HCT116 (cell line): Measurements from ENCODE around the gene PIK3R1. TPM values are rescaled to one million over a fixed set of nuclear protein-coding genes. Genes with fewer than 3 reads are reported as not detected.

Experiments
- ATAC-seq: fragments of 200-7000 bp; cut with Tn5 transposase; 2 replicates; pipeline ENCODE4 v1.9.1; 2020; ENCODE audit warnings: mild to moderate bottlenecking, moderate library complexity
- BruUV-seq: library from RNA; stranded (reverse); fragments of 400-500 nt; replicated peaks from 2 replicates; lab custom pipeline; 2021; lab: Mats Ljungman, UMichigan
- CTCF ChIA-PET: fragments of 300-600 bp; sonication (Branson Sonifier 250); formaldehyde crosslinking; loops from one replicate; lab custom pipeline; 2021; ENCODE audit warnings: antibody characterized with exemption; lab: Charles Lee
- POLR2A ChIA-PET: fragments of 300-600, 350-600 bp; sonication (Branson Sonifier 250); formaldehyde crosslinking; loops from one replicate; lab custom pipeline; 2021; ENCODE audit warnings: antibody characterized with exemption; lab: Charles Lee
- RAD21 ChIA-PET, 2 experiments: fragments of 300-600 bp; sonication (Branson Sonifier 250); formaldehyde crosslinking; loops; one replicate each; lab custom pipeline; 2023; ENCODE audit warnings: low total read pairs in 2 of 2; ENCODE audit not compliant: uncharacterized antibody in 2 of 2, unreplicated experiment in 2 of 2, low non-redundant PET in 1 of 2; lab: Charles Lee
- DNase-seq: peaks from one replicate; pipeline ENCODE4 v3.0.0-alpha.2; 2010; ENCODE audit warnings: low read depth, low spot score
- H2AFZ ChIP-seq: fragments of 200-600 bp; shearing (Covaris generic), sonication (generic); 2 replicates; pipeline ENCODE4 v1.6.1; 2017; ENCODE audit warnings: low read depth, mixed run types, mixed read lengths, antibody characterized with exemption, low read length; ENCODE audit not compliant: poor library complexity, severe bottlenecking
- H3K27ac ChIP-seq: 2 replicates; pipeline ENCODE4 v1.5.1; 2012; ENCODE audit warnings: low read depth, low read length
- H3K27me3 ChIP-seq: fragments of 200-600 bp; sonication (generic); 2 replicates; pipeline ENCODE4 v1.6.1; 2016; ENCODE audit warnings: mixed run types, low read length, mixed read lengths; ENCODE audit not compliant: insufficient read depth
- H3K36me3 ChIP-seq, 2 experiments: fragments of 200-500 bp in 1 of 2; fragments of 200-600 bp in 1 of 2; sonication (Bioruptor generic) in 1 of 2; sonication (generic) in 1 of 2; 2 replicates each; pipeline versions ENCODE4 v1.5.1 to v1.6.1; 2014 to 2016; ENCODE audit warnings: low read length in 2 of 2, inconsistent platforms in 1 of 2, mixed read lengths in 1 of 2, mixed run types in 1 of 2; ENCODE audit not compliant: insufficient read depth in 2 of 2, control insufficient read depth in 1 of 2
- H3K4me1 ChIP-seq, 2 experiments: fragments of 200-600 bp in 1 of 2; sonication (generic) in 1 of 2; 2 replicates each; pipeline versions ENCODE4 v1.5.1 to v1.6.1; 2012 to 2017; ENCODE audit warnings: low read length in 2 of 2, inconsistent platforms in 1 of 2, mild to moderate bottlenecking in 1 of 2, mixed read lengths in 1 of 2, mixed run types in 1 of 2, moderate library complexity in 1 of 2; ENCODE audit not compliant: insufficient read depth in 2 of 2, control insufficient read depth in 1 of 2
- H3K4me2 ChIP-seq: fragments of 200-600 bp; sonication (generic); 2 replicates; pipeline ENCODE4 v1.6.1; 2017; ENCODE audit warnings: mixed run types, low read length, mixed read lengths
- H3K4me3 ChIP-seq, 2 experiments: fragments of 200-600 bp in 1 of 2; sonication (generic) in 1 of 2; replicated peaks in 1 of 2; 2 replicates each; pipeline ENCODE4 v1.5.1; 2011 to 2016; ENCODE audit warnings: low read length in 2 of 2, control low read depth in 1 of 2, low read depth in 1 of 2, mild to moderate bottlenecking in 1 of 2, mixed read lengths in 1 of 2, mixed run types in 1 of 2
- H3K79me2 ChIP-seq: fragments of 200-600 bp; sonication (generic); 2 replicates; pipeline ENCODE4 v1.6.1; 2017; ENCODE audit warnings: mild to moderate bottlenecking, mixed run types, low read length, moderate library complexity, mixed read lengths; ENCODE audit not compliant: insufficient read depth
- H3K9ac ChIP-seq: fragments of 200-600 bp; sonication (generic); 2 replicates; pipeline ENCODE4 v1.6.1; 2016; ENCODE audit warnings: low read length, mixed read lengths
- H3K9me2 ChIP-seq: fragments of 200-600 bp; sonication (generic), shearing (Covaris generic); 2 replicates; pipeline ENCODE4 v1.6.1; 2017; ENCODE audit warnings: mixed run types, mild to moderate bottlenecking, moderate library complexity; ENCODE audit not compliant: insufficient read depth
- H3K9me3 ChIP-seq, 2 experiments: fragments of 200-500 bp in 1 of 2; fragments of 200-600 bp in 1 of 2; sonication (Bioruptor generic) in 1 of 2; sonication (generic) in 1 of 2; 2 replicates each; pipeline ENCODE4 v1.6.1; 2014 to 2017; ENCODE audit warnings: low read length in 2 of 2, mixed read lengths in 2 of 2, inconsistent platforms in 1 of 2, low read depth in 1 of 2, mild to moderate bottlenecking in 1 of 2, mixed run types in 1 of 2, moderate library complexity in 1 of 2; ENCODE audit not compliant: control insufficient read depth in 1 of 2, insufficient read depth in 1 of 2
- H4K20me1 ChIP-seq: fragments of 200-600 bp; sonication (generic), shearing (Covaris generic); 2 replicates; pipeline ENCODE4 v1.6.1; 2017; ENCODE audit warnings: mixed run types, mild to moderate bottlenecking, moderate library complexity; ENCODE audit not compliant: insufficient read depth
- CEBPB ChIP-seq: IDR thresholded peaks from 2 replicates; pipeline ENCODE4 v1.6.1; 2012; ENCODE audit warnings: low read depth
- EGR1 ChIP-seq: IDR thresholded peaks from 2 replicates; pipeline ENCODE4 v1.6.1; 2012; ENCODE audit warnings: low read depth
- EZH2phosphoT487 ChIP-seq: fragments of 200-600 bp; IDR thresholded peaks from 2 replicates; pipeline ENCODE4 v1.6.1; 2018; ENCODE audit warnings: antibody characterized with exemption, borderline replicate concordance
- MAX ChIP-seq: IDR thresholded peaks from 2 replicates; pipeline ENCODE4 v1.6.1; 2012
- RAD21 ChIP-seq: IDR thresholded peaks from 2 replicates; pipeline ENCODE4 v1.6.1; 2012; ENCODE audit warnings: low read depth, mild to moderate bottlenecking
- TCF7L2 ChIP-seq: IDR thresholded peaks from 2 replicates; pipeline ENCODE4 v1.7.0; 2011; ENCODE audit warnings: borderline replicate concordance, inconsistent platforms; ENCODE audit not compliant: insufficient read depth, insufficient read length; ENCODE audit errors: extremely low read depth
- intact Hi-C: fragments of 100-400 bp; cut with micrococcal nuclease; formaldehyde crosslinking; loops from 2 replicates; pipeline ENCODE4 v1.10.0; 2022
- total RNA-seq: library from RNA; stranded (reverse); gene quantifications from one replicate; pipeline ENCODE4 v1.2.1, GENCODE V29; 2021; ENCODE audit not compliant: unreplicated experiment
- TF ChIP-seq, protein P1 (sequence below), 3 experiments: fragments of 200-600 bp in 1 of 3; sonication (generic) in 1 of 3; IDR thresholded peaks in 2 of 3; conservative IDR thresholded peaks in 1 of 3; 2 replicates each; pipeline ENCODE4 v1.5.1; 2012 to 2017; ENCODE audit warnings: low read depth in 2 of 3, low read length in 2 of 3, antibody characterized with exemption in 1 of 3, borderline replicate concordance in 1 of 3, control low read depth in 1 of 3, mild to moderate bottlenecking in 1 of 3, mixed read lengths in 1 of 3, mixed run types in 1 of 3, moderate library complexity in 1 of 3; ENCODE audit not compliant: insufficient read depth in 1 of 3

Gene PIK3R1
- total RNA-seq, 1 experiment from 2014 or later = 7.2 TPM

- no peaks in the 10 kb centered on the region for H4K20me1 ChIP-seq
- no peak for ATAC-seq
- peaks cover 0 to 6% of the 10 kb centered on the region in 2 experiments; a peak in 1 of 4 replicates for H3K4me1 ChIP-seq
- TF ChIP-seq CEBPB (no peak), EZH2phosphoT487 (no peak), RAD21 (no peak), MAX (no peak), TCF7L2 (no peak), EGR1 (no peak)
- TF ChIP-seq, protein P1, sequence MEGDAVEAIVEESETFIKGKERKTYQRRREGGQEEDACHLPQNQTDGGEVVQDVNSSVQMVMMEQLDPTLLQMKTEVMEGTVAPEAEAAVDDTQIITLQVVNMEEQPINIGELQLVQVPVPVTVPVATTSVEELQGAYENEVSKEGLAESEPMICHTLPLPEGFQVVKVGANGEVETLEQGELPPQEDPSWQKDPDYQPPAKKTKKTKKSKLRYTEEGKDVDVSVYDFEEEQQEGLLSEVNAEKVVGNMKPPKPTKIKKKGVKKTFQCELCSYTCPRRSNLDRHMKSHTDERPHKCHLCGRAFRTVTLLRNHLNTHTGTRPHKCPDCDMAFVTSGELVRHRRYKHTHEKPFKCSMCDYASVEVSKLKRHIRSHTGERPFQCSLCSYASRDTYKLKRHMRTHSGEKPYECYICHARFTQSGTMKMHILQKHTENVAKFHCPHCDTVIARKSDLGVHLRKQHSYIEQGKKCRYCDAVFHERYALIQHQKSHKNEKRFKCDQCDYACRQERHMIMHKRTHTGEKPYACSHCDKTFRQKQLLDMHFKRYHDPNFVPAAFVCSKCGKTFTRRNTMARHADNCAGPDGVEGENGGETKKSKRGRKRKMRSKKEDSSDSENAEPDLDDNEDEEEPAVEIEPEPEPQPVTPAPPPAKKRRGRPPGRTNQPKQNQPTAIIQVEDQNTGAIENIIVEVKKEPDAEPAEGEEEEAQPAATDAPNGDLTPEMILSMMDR (IDR thresholded peaks at IDR 0.05 in 2 of 3, conservative IDR thresholded peaks at IDR 0.05 in 1 of 3; ENCODE audit: borderline replicate concordance in 1 of 3, insufficient read depth in 1 of 3, low read depth in 2 of 3, low read length in 2 of 3) = no peak
- DNase-seq = no peak
- 0 out of 4 replicates have a peak, but pooled peaks cover 0 to 2% of the 10 kb centered on the region in 2 experiments for H3K36me3 ChIP-seq
- BruUV-seq = no TSS peak
- H3K27ac ChIP-seq = no peak overlapping the region
- H3K79me2 ChIP-seq = no peaks in the 10 kb centered on the region
- H3K4me2 ChIP-seq = no peak overlapping the region
- no peak overlapping the region for H3K4me3 ChIP-seq
- H3K9me3 ChIP-seq = no peaks in the 10 kb centered on the region
- no peaks in the 10 kb centered on the region for H3K9me2 ChIP-seq
- intact Hi-C loops = no loop called here
- H3K9ac ChIP-seq = no peak overlapping the region
- no peaks in the 10 kb centered on the region for H3K27me3 ChIP-seq
- POLR2A ChIA-PET = no interaction called here
- no peak overlapping the region for H2AFZ ChIP-seq
- CTCF ChIA-PET = no interaction called here
- RAD21 ChIA-PET = no interaction called here
Observed at GRCh38 chr5:68226546-68227073, 11.1 kb downstream of the PIK3R1 start.
